K562 (cell line): ENCODE data around the gene IL18RAP. TPM values are rescaled to one million over a fixed set of nuclear protein-coding genes. Genes with fewer than 3 reads are reported as not detected.

Source experiments
- ATAC-seq: fragments of 200-7000 bp; cut with Tn5 transposase; 3 replicates; pipeline ENCODE4 v1.9.1; 2020; ENCODE audit warnings: moderate library complexity
- BruUV-seq: library from RNA; stranded (reverse); fragments of 400-500 nt; replicated peaks from 2 replicates; lab custom pipeline; 2021; lab: Mats Ljungman, UMichigan
- CTCF ChIA-PET: fragments of 300-600 bp; formaldehyde crosslinking; extraction: SDS; loops from one replicate; lab custom pipeline; 2021; ENCODE audit warnings: low intra/inter-chr PET ratio; lab: Yijun Ruan, JAX
- POLR2A ChIA-PET: fragments of 300-600, 350-650 bp; sonication (Branson Sonifier 250); formaldehyde crosslinking; extraction: SDS; loops from one replicate; lab custom pipeline; 2021; ENCODE audit warnings: antibody characterized with exemption, inconsistent platforms; lab: Yijun Ruan, JAX
- DNase-seq, 4 experiments: peaks; one replicate each; pipeline versions ENCODE4 v3.0.0 to v3.0.0-alpha.2; 2011 to 2018; ENCODE audit warnings: low spot score in 3 of 4, mixed read lengths in 3 of 4; ENCODE audit errors: extremely low read depth in 1 of 4
- FAIRE-seq: peaks from 2 replicates; lab custom pipeline; 2011; peaks lifted over from hg19 to GRCh38; lab: Jason Lieb, UNC
- H2AFZ ChIP-seq: 2 replicates; pipeline ENCODE4 v1.6.0; 2011; ENCODE audit warnings: low read depth, low read length, control low read depth, inconsistent platforms
- H3K27ac ChIP-seq: fragments of 200-600 bp; 3 replicates; pipeline ENCODE4 v1.8.0; 2011; ENCODE audit warnings: low read depth, mild to moderate bottlenecking, control low read depth, inconsistent platforms, low read length, moderate library complexity, mixed read lengths; ENCODE audit errors: extremely low read depth
- H3K27me3 ChIP-seq, 2 experiments: fragments of 300-600 bp in 1 of 2; 2 replicates in 1 of 2; 3 replicates in 1 of 2; pipeline versions ENCODE4 v1.6.0 to v1.8.0; 2011; ENCODE audit warnings: inconsistent platforms in 2 of 2, low read length in 2 of 2, mild to moderate bottlenecking in 1 of 2, mixed read lengths in 1 of 2, moderate library complexity in 1 of 2; ENCODE audit not compliant: control insufficient read depth in 2 of 2, insufficient read depth in 2 of 2
- H3K36me3 ChIP-seq: fragments of 300-600 bp; 3 replicates; pipeline ENCODE4 v1.8.0; 2011; ENCODE audit warnings: mild to moderate bottlenecking, low read length, inconsistent platforms; ENCODE audit not compliant: control insufficient read depth, insufficient read depth
- H3K4me1 ChIP-seq, 2 experiments: fragments of 200-600 bp in 1 of 2; replicated peaks in 1 of 2; 2 replicates in 1 of 2; 3 replicates in 1 of 2; pipeline versions ENCODE4 v1.5.1 to v1.8.0; 2011; ENCODE audit warnings: inconsistent platforms in 2 of 2, low read length in 2 of 2, mild to moderate bottlenecking in 1 of 2, mixed read lengths in 1 of 2, moderate library complexity in 1 of 2; ENCODE audit not compliant: control insufficient read depth in 2 of 2, insufficient read depth in 2 of 2
- H3K4me2 ChIP-seq: 2 replicates; pipeline ENCODE4 v1.6.1; 2011; ENCODE audit warnings: low read length, control low read depth, inconsistent platforms, mixed read lengths; ENCODE audit not compliant: insufficient read depth
- H3K4me3 ChIP-seq: fragments of 200-600 bp; sonication (generic), shearing (Covaris generic); 2 replicates; pipeline ENCODE4 v1.5.1; 2016; ENCODE audit warnings: control low read depth, inconsistent platforms
- H3K79me2 ChIP-seq: fragments of 200-600 bp; 3 replicates; pipeline ENCODE4 v1.8.0; 2011; ENCODE audit warnings: low read length, inconsistent platforms; ENCODE audit not compliant: control insufficient read depth, insufficient read depth
- H3K9ac ChIP-seq, 2 experiments: 2 replicates each; pipeline versions ENCODE4 v1.6.0 to v1.6.1; 2011; ENCODE audit warnings: low read depth in 2 of 2, low read length in 2 of 2, control low read depth in 1 of 2, inconsistent platforms in 1 of 2, mild to moderate bottlenecking in 1 of 2, mixed read lengths in 1 of 2; ENCODE audit not compliant: insufficient read depth in 1 of 2
- H3K9me1 ChIP-seq: one replicate; pipeline ENCODE4 v1.6.0; 2011; ENCODE audit warnings: inconsistent platforms, mild to moderate bottlenecking, low read length, moderate library complexity; ENCODE audit not compliant: control insufficient read depth, insufficient read depth
- H3K9me3 ChIP-seq: replicated peaks from 2 replicates; pipeline ENCODE4 v1.5.1; 2011; ENCODE audit warnings: low read depth, low read length, inconsistent platforms; ENCODE audit not compliant: control insufficient read depth, insufficient read depth
- H4K20me1 ChIP-seq: replicated peaks from 2 replicates; pipeline ENCODE4 v1.6.1; 2011; ENCODE audit warnings: low read length, inconsistent platforms, mixed read lengths; ENCODE audit not compliant: control insufficient read depth, insufficient read depth
- ARID1B ChIP-seq: fragments of 450-650 bp; IDR thresholded peaks from 2 replicates; pipeline ENCODE4 v1.6.1; 2016; ENCODE audit warnings: antibody characterized with exemption, mild to moderate bottlenecking, inconsistent platforms
- DPF2 ChIP-seq: fragments of 450-650 bp; IDR thresholded peaks from 2 replicates; pipeline ENCODE4 v1.6.1; 2016
- EHMT2 ChIP-seq: fragments of 450-650 bp; IDR thresholded peaks from 2 replicates; pipeline ENCODE4 v1.6.1; 2018; ENCODE audit warnings: antibody characterized with exemption
- ELF4 ChIP-seq: fragments of 450-650 bp; formaldehyde crosslinking; IDR thresholded peaks from 2 replicates; pipeline ENCODE4 v1.4.0; 2022; ENCODE audit warnings: missing genetic modification characterization
- ETV5 ChIP-seq: sonication (generic); formaldehyde crosslinking; IDR thresholded peaks from 2 replicates; pipeline ENCODE4 v1.4.0; 2020; ENCODE audit warnings: low read depth, mild to moderate bottlenecking, missing genetic modification reagents
- ETV6 ChIP-seq, 3 experiments: fragments of 150-350 bp in 1 of 3; sonication (generic) in 1 of 3; formaldehyde crosslinking in 1 of 3; IDR thresholded peaks; 2 replicates each; pipeline versions ENCODE4 v1.6.1 to v1.8.0; 2014 to 2022; ENCODE audit warnings: borderline replicate concordance in 2 of 3, low read depth in 2 of 3, antibody characterized with exemption in 1 of 3, low read length in 1 of 3, mild to moderate bottlenecking in 1 of 3, missing genetic modification reagents in 1 of 3
- HNRNPH1 ChIP-seq: fragments of 200-400 bp; formaldehyde crosslinking; optimal IDR thresholded peaks from 2 replicates; pipeline ENCODE3; 2017; ENCODE audit warnings: low read depth, mild to moderate bottlenecking, low read length, moderate library complexity
- JUND ChIP-seq, 2 experiments: IDR thresholded peaks; 2 replicates in 1 of 2; 3 replicates in 1 of 2; pipeline ENCODE4 v1.6.1; 2011; ENCODE audit warnings: borderline replicate concordance in 2 of 2, low read depth in 2 of 2, low read length in 2 of 2, improper control_type of control experiment in 1 of 2, missing biosample characterization in 1 of 2, missing genetic modification characterization in 1 of 2, missing genetic modification reagents in 1 of 2
- KLF6 ChIP-seq: fragments of 250-450 bp; sonication (Bioruptor Pico); IDR thresholded peaks from 2 replicates; pipeline ENCODE4 v1.4.0; 2020; ENCODE audit warnings: mild to moderate bottlenecking, moderate library complexity, borderline replicate concordance
- MAFF ChIP-seq: IDR thresholded peaks from 2 replicates; pipeline ENCODE4 v1.6.1; 2012; ENCODE audit warnings: low read length, improper control_type of control experiment
- MAFK ChIP-seq: IDR thresholded peaks from 2 replicates; pipeline ENCODE4 v1.6.1; 2011; ENCODE audit warnings: low read length, improper control_type of control experiment
- NBN ChIP-seq: fragments of 450-650 bp; IDR thresholded peaks from 2 replicates; pipeline ENCODE4 v1.6.1; 2016; ENCODE audit warnings: low read depth, mild to moderate bottlenecking
- OTX1 ChIP-seq: fragments of 450-650 bp; formaldehyde crosslinking; IDR thresholded peaks from 2 replicates; pipeline ENCODE4 v1.4.0; 2022; ENCODE audit warnings: mild to moderate bottlenecking
- RAD21 ChIP-seq, 2 experiments: fragments of 250-450 bp in 1 of 2; fragments of 450-650 bp in 1 of 2; sonication (Bioruptor Pico) in 1 of 2; formaldehyde crosslinking in 1 of 2; IDR thresholded peaks in 1 of 2; conservative IDR thresholded peaks in 1 of 2; 2 replicates each; pipeline versions ENCODE4 v1.4.0 to v1.8.0; 2020 to 2022; ENCODE audit warnings: mild to moderate bottlenecking in 2 of 2, moderate library complexity in 1 of 2
- RBM39 ChIP-seq: fragments of 200-400 bp; formaldehyde crosslinking; optimal IDR thresholded peaks from 2 replicates; pipeline ENCODE3; 2018; ENCODE audit warnings: low read depth, low read length
- SP2 ChIP-seq: IDR thresholded peaks from 2 replicates; pipeline ENCODE4 v1.6.1; 2011; ENCODE audit warnings: mild to moderate bottlenecking, low read depth, low read length, moderate library complexity; ENCODE audit not compliant: poor library complexity, severe bottlenecking; ENCODE audit errors: extremely low read depth
- TEAD4 ChIP-seq, 2 experiments: sonication (generic) in 1 of 2; formaldehyde crosslinking in 1 of 2; IDR thresholded peaks; 2 replicates each; pipeline versions ENCODE4 v1.6.1 to v1.8.0; 2012 to 2022; ENCODE audit warnings: borderline replicate concordance in 1 of 2, inconsistent platforms in 1 of 2, low read length in 1 of 2, mild to moderate bottlenecking in 1 of 2, missing genetic modification reagents in 1 of 2
- ZNF175 ChIP-seq: fragments of 200-800 bp; sonication (Bioruptor generic); IDR thresholded peaks from 2 replicates; pipeline ENCODE4 v1.6.1; 2016; ENCODE audit warnings: low read depth, mild to moderate bottlenecking, missing genetic modification characterization, missing compliant biosample characterization
- ZNF277 ChIP-seq: fragments of 250-450 bp; sonication (Bioruptor Pico); IDR thresholded peaks from 2 replicates; pipeline ENCODE4 v1.8.0; 2022; ENCODE audit warnings: inconsistent platforms, mild to moderate bottlenecking, moderate library complexity, borderline replicate concordance
- WGBS: fragments of 100-300 bp; shearing (Covaris generic); methylation state at CpG from one replicate; pipeline ENCODE4 v1.1.6; 2016; ENCODE audit warnings: low coverage, mixed read lengths; ENCODE audit not compliant: insufficient coverage; ENCODE audit errors: missing lambda C conversion rate; 5-methylcytosine and 5-hydroxymethylcytosine counted together
- in situ Hi-C: fragments of 300-500 bp; cut with MboI; formaldehyde crosslinking; loops from 4 replicates; pipeline ENCODE4 v1.15.0; 2018; ENCODE audit warnings: inconsistent platforms, mixed read lengths
- intact Hi-C: fragments of 100-400 bp; cut with micrococcal nuclease; formaldehyde crosslinking; loops from 2 replicates; pipeline ENCODE4 v1.14.2; 2022
- polyA plus RNA-seq, 8 experiments: library from polyadenylated mRNA; depleted of rRNA in 4 of 8; stranded (reverse) in 5 of 8; unstranded in 3 of 8; fragments of >200 nt; fragmentation: Nextera tagmentation in 2 of 8; fragmentation: Illumina TruSeq in 1 of 8; extraction: Ambion mirVana in 2 of 8; extraction: Trizol in 1 of 8; gene quantifications; 2 replicates each; pipeline versions ENCODE4 v1.2.1 to v1.2.3, GENCODE V29; 2011 to 2014; ENCODE audit warnings: inconsistent platforms in 1 of 8, missing spikeins in 1 of 8
- total RNA-seq, 7 experiments: library from RNA; depleted of rRNA in 6 of 7; stranded (reverse); fragments of >200 nt in 6 of 7; fragmentation: Illumina TruSeq in 2 of 7; extraction: Trizol in 2 of 7; gene quantifications; 2 replicates each; pipeline versions ENCODE4 v1.2.1 to v1.2.3, GENCODE V29; 2011 to 2021; ENCODE audit warnings: low replicate concordance in 1 of 7

Gene IL18RAP
- total and polyA plus RNA-seq, 9 of the 15 experiments (the other 6 are each of a cell fraction or from before 2014, with no cell fraction given), result 1.1 to 20.5 (median 5.8) TPM

GRCh38 chr2:102439065-102439695 lies 16.2 kb downstream of the IL18RAP start:
- BruUV-seq, result no TSS peak
- intact Hi-C loops (no loop called here), in situ Hi-C loops (no loop called here)
- no peaks in the 10 kb centered on the region for H4K20me1 ChIP-seq
- ATAC-seq (peak; percentile 71), FAIRE-seq (peak; percentile 60), DNase-seq (peak in 1 of 4 experiments; percentile 36)
- H3K27ac ChIP-seq, result no peak overlapping the region; the same call in 2 of the 3 replicates
- no peak overlapping the region for H3K4me3 ChIP-seq
- H3K9me1 ChIP-seq, result no peaks in the 10 kb centered on the region
- no peaks in the 10 kb centered on the region for H3K9me3 ChIP-seq
- ChIA-PET CTCF (interaction anchor here (0.7 kb wide), 1 partner anchor 138 kb away, joined by 3 read pairs; no protein-coding TSS in a partner anchor), POLR2A (interaction anchor here (0.9 kb wide), 1 partner anchor 9 kb away, joined by 3 read pairs; no protein-coding TSS in a partner anchor)
- no peaks in the 10 kb centered on the region for H3K27me3 ChIP-seq
- no peaks in the 10 kb centered on the region for H3K36me3 ChIP-seq
- peak overlapping the region; percentile 29 for H3K4me2 ChIP-seq
- H3K9ac ChIP-seq, result no peak overlapping the region
- 15% methylated on average over 6 of the region's 6 CpGs for WGBS
- H3K79me2 ChIP-seq, result no peaks in the 10 kb centered on the region
- H3K4me1 ChIP-seq, result peaks cover 9 to 26% of the 10 kb centered on the region in 2 experiments; a peak in 4 of 5 replicates
- peak overlapping the region; percentile 67 for H2AFZ ChIP-seq
- TF ChIP-seq MAFF (peak; percentile 74), ETV5 (CRISPR knock-in tag) (0 out of 2 replicates have a peak, but pooled peaks have one; percentile 37), RAD21 (CRISPR knock-in tag; conservative IDR thresholded peaks at IDR 0.05 in 1 of 2, IDR thresholded peaks at IDR 0.05 in 1 of 2) (0 out of 4 replicates have a peak, but pooled peaks of 1 of the 2 experiments have one; percentile 3), JUND (IDR thresholded peaks at IDR 0.05; ENCODE audit: borderline replicate concordance, low read depth, low read length) (no peak), JUND (tag; IDR thresholded peaks at IDR 0.05; ENCODE audit: borderline replicate concordance, low read depth, low read length) (peak; percentile 38; the same call in 1 of the 3 replicates), DPF2 (peak; percentile 55; the same call in 1 of the 2 replicates), ETV6 (IDR thresholded peaks at IDR 0.05; ENCODE audit: borderline replicate concordance in 1 of 2, low read depth in 2 of 2, low read length in 1 of 2) (peak in 1 of 2 experiments; percentile 43; a peak in 1 of 4 replicates), ETV6 (CRISPR knock-in tag; IDR thresholded peaks at IDR 0.05; ENCODE audit: borderline replicate concordance) (no peak), EHMT2 (peak; percentile 48; the same call in 1 of the 2 replicates), KLF6 (peak; percentile 23; the same call in 1 of the 2 replicates), NBN (no peak), ZNF277 (no peak), OTX1 (0 out of 2 replicates have a peak, but pooled peaks have one; percentile 66), ARID1B (peak; percentile 35; the same call in 1 of the 2 replicates), SP2 (no peak), ZNF175 (CRISPR knock-in tag) (peak; percentile 81; the same call in 1 of the 2 replicates), HNRNPH1 (no peak), RBM39 (no peak), TEAD4 (IDR thresholded peaks at IDR 0.05; ENCODE audit: low read length) (peak; percentile 23; the same call in 1 of the 2 replicates), TEAD4 (CRISPR knock-in tag; IDR thresholded peaks at IDR 0.05; ENCODE audit: borderline replicate concordance) (no peak), ELF4 (CRISPR knock-in tag) (0 out of 2 replicates have a peak, but pooled peaks have one; percentile 45), MAFK (peak; percentile 85)
